GM23338 (cell line): Measurements from ENCODE around the gene EYA2. TPM values are rescaled to one million over a fixed set of nuclear protein-coding genes. Genes with fewer than 3 reads are reported as not detected.

Experiments used
- ATAC-seq: fragments of 200-7000 bp; cut with Tn5 transposase; 3 replicates; pipeline ENCODE4 v1.9.1; 2020
- DNase-seq: peaks from one replicate; pipeline ENCODE4 v3.0.0-alpha.2; 2015; ENCODE audit warnings: low spot score
- H2AFZ ChIP-seq: fragments of 200-600 bp; sonication (generic); 2 replicates; pipeline ENCODE4 v1.8.0; 2016; ENCODE audit warnings: antibody characterized with exemption, mild to moderate bottlenecking, moderate library complexity
- H3F3A ChIP-seq: fragments of 200-600 bp; sonication (generic); replicated peaks from 2 replicates; pipeline ENCODE4 v1.8.0; 2017; ENCODE audit warnings: antibody characterized with exemption, mixed run types, low read depth
- H3K27ac ChIP-seq: fragments of 200-600 bp; sonication (generic); 2 replicates; pipeline ENCODE4 v1.6.1; 2016; ENCODE audit warnings: low read depth
- H3K27me3 ChIP-seq: fragments of 200-600 bp; sonication (generic); 2 replicates; pipeline ENCODE4 v1.8.0; 2016; ENCODE audit warnings: mild to moderate bottlenecking, mixed run types, moderate library complexity; ENCODE audit not compliant: insufficient read depth
- H3K36me3 ChIP-seq: fragments of 200-600 bp; sonication (generic); 2 replicates; pipeline ENCODE4 v1.8.0; 2016; ENCODE audit warnings: mild to moderate bottlenecking; ENCODE audit not compliant: insufficient read depth
- H3K4me1 ChIP-seq: fragments of 200-600 bp; sonication (generic); 2 replicates; pipeline ENCODE4 v1.8.0; 2016; ENCODE audit warnings: mild to moderate bottlenecking, moderate library complexity; ENCODE audit not compliant: insufficient read depth
- H3K4me2 ChIP-seq: fragments of 200-600 bp; sonication (generic); 2 replicates; pipeline ENCODE4 v1.7.1; 2017; ENCODE audit warnings: mixed run types
- H3K4me3 ChIP-seq: fragments of 200-600 bp; sonication (generic); 2 replicates; pipeline ENCODE4 v1.6.1; 2016; ENCODE audit warnings: mixed run types
- H3K79me2 ChIP-seq: fragments of 200-600 bp; sonication (generic); replicated peaks from 2 replicates; pipeline ENCODE4 v1.8.0; 2017; ENCODE audit warnings: mild to moderate bottlenecking; ENCODE audit not compliant: insufficient read depth
- H3K9me2 ChIP-seq: fragments of 200-600 bp; sonication (generic); 2 replicates; pipeline ENCODE4 v1.8.0; 2017; ENCODE audit not compliant: insufficient read depth
- H4K20me1 ChIP-seq: fragments of 200-600 bp; sonication (generic); replicated peaks from 2 replicates; pipeline ENCODE4 v1.8.0; 2017; ENCODE audit warnings: mild to moderate bottlenecking; ENCODE audit not compliant: insufficient read depth
- H3K27ac Mint-ChIP-seq: 2 replicates; pipeline ENCODE4 v1.8.0; 2020; ENCODE audit warnings: inconsistent platforms, mild to moderate bottlenecking, moderate library complexity, mixed read lengths
- H3K27me3 Mint-ChIP-seq: 3 replicates; pipeline ENCODE4 v1.8.0; 2022; ENCODE audit warnings: low read depth, mild to moderate bottlenecking, moderate library complexity, mixed read lengths, inconsistent platforms; ENCODE audit not compliant: insufficient read depth, poor library complexity
- H3K36me3 Mint-ChIP-seq: 3 replicates; pipeline ENCODE4 v1.8.0; 2021; ENCODE audit warnings: low read depth, mild to moderate bottlenecking, inconsistent platforms, moderate library complexity, mixed read lengths
- H3K4me1 Mint-ChIP-seq: 3 replicates; pipeline ENCODE4 v1.8.0; 2020; ENCODE audit warnings: mild to moderate bottlenecking, inconsistent platforms, mixed read lengths
- H3K4me3 Mint-ChIP-seq: 3 replicates; pipeline ENCODE4 v1.8.0; 2021; ENCODE audit warnings: moderate library complexity, mild to moderate bottlenecking, inconsistent platforms, mixed read lengths
- H3K9me3 Mint-ChIP-seq: 3 replicates; pipeline ENCODE4 v1.8.0; 2020; ENCODE audit warnings: moderate library complexity, mild to moderate bottlenecking, inconsistent platforms, mixed read lengths
- CREB1 ChIP-seq: fragments of 250-450 bp; sonication (Bioruptor Pico); IDR thresholded peaks from 2 replicates; pipeline ENCODE4 v1.5.0; 2020; ENCODE audit warnings: low read depth, mild to moderate bottlenecking, moderate library complexity
- ETS1 ChIP-seq: IDR thresholded peaks from 2 replicates; pipeline ENCODE4 v1.6.1; 2016; ENCODE audit warnings: antibody characterized with exemption
- EZH2 ChIP-seq: fragments of 200-600 bp; sonication (generic); IDR thresholded peaks from one replicate; pipeline ENCODE4 v1.8.0; 2017; ENCODE audit warnings: antibody characterized with exemption, mild to moderate bottlenecking, low read depth; ENCODE audit not compliant: unreplicated experiment
- EZH2phosphoT487 ChIP-seq: fragments of 200-600 bp; sonication (generic); IDR thresholded peaks from one replicate; pipeline ENCODE4 v1.8.1; 2018; ENCODE audit warnings: antibody characterized with exemption; ENCODE audit not compliant: unreplicated experiment
- POLR2AphosphoS5 ChIP-seq: IDR thresholded peaks from 2 replicates; pipeline ENCODE4 v1.6.1; 2016; ENCODE audit warnings: antibody characterized with exemption, low read depth
- REST ChIP-seq: IDR thresholded peaks from one replicate; pipeline ENCODE4 v1.6.1; 2018; ENCODE audit warnings: antibody characterized with exemption; ENCODE audit not compliant: unreplicated experiment
- ZNF462 ChIP-seq: fragments of 250-450 bp; sonication (Bioruptor Pico); IDR thresholded peaks from 2 replicates; pipeline ENCODE4 v1.5.0; 2020; ENCODE audit warnings: mild to moderate bottlenecking, moderate library complexity
- polyA plus RNA-seq: library from polyadenylated mRNA; unstranded; fragments of >200 nt; fragmentation: Nextera tagmentation; extraction: Ambion mirVana; gene quantifications from 2 replicates; pipeline ENCODE4 v1.2.1, GENCODE V29; 2016
- total RNA-seq: library from RNA; depleted of rRNA; stranded (reverse); fragments of >200 nt; shearing (Covaris generic); gene quantifications from 2 replicates; pipeline ENCODE4 v1.2.3, GENCODE V29; 2014

Gene EYA2
- total and polyA plus RNA-seq, 2 experiments from 2014 or later: 0.50 to 0.56 TPM

- no peak for ATAC-seq
- no peaks in the 10 kb centered on the region; the same call in 2 of the 3 replicates for H3K9me3 Mint-ChIP-seq
- H3K36me3 Mint-ChIP-seq: no peaks in the 10 kb centered on the region
- Histone ChIP-seq H3K4me3 (no peak overlapping the region), H3K79me2 (no peaks in the 10 kb centered on the region), H4K20me1 (no peaks in the 10 kb centered on the region), H3K4me2 (no peak overlapping the region), H3K9me2 (no peaks in the 10 kb centered on the region), H3K36me3 (no peaks in the 10 kb centered on the region), H3K27ac (no peak overlapping the region), H3F3A (0 out of 2 replicates have a peak, but pooled peaks cover 3% of the 10 kb centered on the region), H3K27me3 (no peaks in the 10 kb centered on the region), H3K4me1 (no peaks in the 10 kb centered on the region), H2AFZ (no peak overlapping the region)
- H3K27me3 Mint-ChIP-seq: peaks cover 2% of the 10 kb centered on the region
- DNase-seq: no peak
- no peak overlapping the region for H3K4me3 Mint-ChIP-seq
- TF ChIP-seq ZNF462 (CRISPR knock-in tag): no peak
- no peak for TF ChIP-seq REST
- no peak for TF ChIP-seq POLR2AphosphoS5
- TF ChIP-seq ETS1: no peak
- no peak for TF ChIP-seq CREB1 (CRISPR knock-in tag)
- no peak for TF ChIP-seq EZH2
- no peak for TF ChIP-seq EZH2phosphoT487
- peaks cover 5% of the 10 kb centered on the region; the same call in 2 of the 3 replicates for H3K4me1 Mint-ChIP-seq
- H3K27ac Mint-ChIP-seq: no peak overlapping the region
These were observed 303.6 kb downstream of the EYA2 start for GRCh38 chr20:47198254-47198671.
